Sigmoid colon (tissue), 7 donors: Measurements from ENCODE around the gene FRS3. TPM values are rescaled to one million over a fixed set of nuclear protein-coding genes. Genes with fewer than 3 reads are reported as not detected.
"Not testable (repeated sequence)": the region's sequence is repeated elsewhere in the genome, so short reads cannot be mapped to it uniquely, and the experiment has no call there.

ENCODE experiments used
- DNase-seq: peaks from one replicate; pipeline ENCODE4 v3.0.0-alpha.2; 2019
- H3K27ac ChIP-seq, 4 donors: fragments of 200-600 bp; sonication (generic); one replicate each; pipeline ENCODE4 v1.5.1; 2016 to 2019; ENCODE audit warnings: mild to moderate bottlenecking in 1 of 4
- H3K27me3 ChIP-seq, 3 donors: fragments of 200-600 bp; sonication (generic); one replicate each; pipeline ENCODE4 v1.5.1; 2019; ENCODE audit warnings: mild to moderate bottlenecking in 1 of 3
- H3K36me3 ChIP-seq, 4 donors: fragments of 200-600 bp; sonication (generic); one replicate each; pipeline ENCODE4 v1.5.1; 2016 to 2019
- H3K4me1 ChIP-seq, 4 donors: fragments of 200-600 bp; sonication (generic); one replicate each; pipeline ENCODE4 v1.5.1; 2017 to 2019
- H3K4me3 ChIP-seq, 4 donors: fragments of 200-600 bp; sonication (generic); one replicate each; pipeline ENCODE4 v1.5.1; 2017 to 2019; ENCODE audit warnings: mild to moderate bottlenecking in 2 of 4, moderate library complexity in 1 of 4
- H3K9me3 ChIP-seq, 4 donors: fragments of 200-600 bp in 3 of 4; sonication (generic) in 3 of 4; one replicate each; pipeline versions ENCODE4 v1.5.1 to v1.6.1; 2013 to 2019
- CTCF ChIP-seq, 4 experiments: fragments of 450-650 bp in 3 of 4; fragments of 200-600 bp in 1 of 4; IDR thresholded peaks; one replicate each; pipeline ENCODE4 v1.5.1; 2016 to 2019; ENCODE audit warnings: antibody characterized with exemption in 4 of 4, mild to moderate bottlenecking in 3 of 4, moderate library complexity in 2 of 4
- EP300 ChIP-seq, 4 donors: sonication (generic); formaldehyde crosslinking; IDR thresholded peaks; one replicate each; pipeline ENCODE4 v1.6.1; 2017; ENCODE audit warnings: antibody characterized with exemption in 4 of 4
- POLR2A ChIP-seq, 2 donors: fragments of 450-650 bp; IDR thresholded peaks; one replicate each; pipeline ENCODE4 v1.6.1; 2016; ENCODE audit warnings: antibody characterized with exemption in 2 of 2, mild to moderate bottlenecking in 2 of 2, moderate library complexity in 2 of 2
- POLR2AphosphoS5 ChIP-seq, 4 donors: sonication (generic); formaldehyde crosslinking; IDR thresholded peaks; one replicate each; pipeline ENCODE4 v1.6.1; 2017; ENCODE audit warnings: antibody characterized with exemption in 4 of 4
- WGBS, 2 donors: extraction: QIAGEN DNeasy Blood & Tissue Kit; methylation state at CpG; one replicate each; pipeline ENCODE4 v1.1.7; 2013; 5-methylcytosine and 5-hydroxymethylcytosine counted together
- intact Hi-C: fragments of 100-400 bp; cut with DNase I; formaldehyde crosslinking; loops from one replicate; pipeline ENCODE4 v1.15.1; 2023
- polyA plus RNA-seq, 3 donors: library from polyadenylated mRNA; stranded (reverse); fragments of 200-250 nt; gene quantifications; one replicate each; pipeline ENCODE4 v1.2.3, GENCODE V29; 2013
- total RNA-seq, 4 donors: library from RNA; depleted of rRNA; stranded (reverse); fragments of >200 nt; gene quantifications; one replicate each; pipeline ENCODE4 v1.1.0, GENCODE V29; 2016
- donor health status: healthy with polysubstance abuse.
- donor health status: Bipolar disorder and iron deficiency.
- donor health status: healthy.

Gene FRS3
- total and polyA plus RNA-seq, 7 donors, result 1.6 to 4.9 (median 4.6) TPM

DNA sequence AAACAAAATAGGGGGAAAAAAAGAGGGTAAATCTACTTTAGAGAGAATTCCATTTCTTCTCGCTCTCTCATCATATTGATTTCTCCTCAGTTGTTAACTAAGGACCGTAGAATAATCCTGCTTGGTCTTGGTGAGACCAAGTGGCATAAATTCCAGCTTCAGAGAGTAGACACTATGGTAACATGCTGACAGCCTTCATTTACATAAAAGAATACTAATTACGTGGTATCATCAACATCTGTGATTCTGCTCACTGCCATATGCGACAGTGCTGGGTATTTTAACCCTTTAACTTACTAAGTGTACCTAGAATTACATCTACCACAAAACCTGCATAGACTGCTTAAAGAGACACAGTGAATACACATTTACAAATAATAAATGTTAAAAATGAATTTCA is 34.9 kb upstream of the FRS3 start:
- H3K27me3 ChIP-seq, result no peaks in the 10 kb centered on the region
- intact Hi-C loops, result no loop called here
- no peaks in the 10 kb centered on the region for H3K9me3 ChIP-seq
- WGBS, 2 donors, result 81 to 82% methylated on average over 4 of the region's 4 CpGs
- H3K36me3 ChIP-seq, result no peaks in the 10 kb centered on the region
- no peak for DNase-seq
- H3K4me1 ChIP-seq, result no peaks in the 10 kb centered on the region
- TF ChIP-seq CTCF (IDR thresholded peaks at IDR 0.05) (no peak), POLR2AphosphoS5 (IDR thresholded peaks at IDR 0.05) (no peak), POLR2A (IDR thresholded peaks at IDR 0.05) (no peak), EP300 (IDR thresholded peaks at IDR 0.05) (no peak)
- no peak overlapping the region for H3K27ac ChIP-seq
- H3K4me3 ChIP-seq, result no peak overlapping the region

DNA sequence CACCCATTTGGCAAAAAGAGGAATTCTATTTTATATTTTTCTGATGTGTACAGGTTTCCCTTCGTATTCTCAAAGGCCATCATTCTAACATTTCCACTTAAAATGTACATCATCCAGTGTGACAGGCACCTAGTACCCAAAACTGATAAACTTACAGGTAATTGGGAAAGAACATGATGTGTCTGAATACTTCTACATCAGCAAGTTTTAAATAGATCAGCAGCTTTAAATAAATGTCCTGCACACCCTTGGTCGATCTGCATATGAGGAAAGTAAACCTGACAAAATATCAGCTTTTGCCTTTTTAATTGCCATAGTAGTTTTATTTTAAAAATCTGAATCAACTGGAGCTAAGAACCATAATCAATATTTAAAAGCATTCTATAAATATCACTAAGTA is 34.3 kb upstream of the FRS3 start:
- intact Hi-C loops, result no loop called here
- no peak overlapping the region for H3K4me3 ChIP-seq
- no peaks in the 10 kb centered on the region for H3K9me3 ChIP-seq
- no peak for DNase-seq
- no peaks in the 10 kb centered on the region for H3K27me3 ChIP-seq
- WGBS, 2 donors, result 87 to 88% methylated on average over 2 of the region's 2 CpGs
- no peak overlapping the region for H3K27ac ChIP-seq
- TF ChIP-seq EP300 (IDR thresholded peaks at IDR 0.05), result no peak
- TF ChIP-seq CTCF (IDR thresholded peaks at IDR 0.05), result no peak
- TF ChIP-seq POLR2A (IDR thresholded peaks at IDR 0.05), result no peak
- TF ChIP-seq POLR2AphosphoS5 (IDR thresholded peaks at IDR 0.05), result no peak
- H3K36me3 ChIP-seq, result no peaks in the 10 kb centered on the region
- H3K4me1 ChIP-seq, result no peaks in the 10 kb centered on the region

GRCh38 chr6:41813469-41813868 is 33.8 kb upstream of the FRS3 start:
- Histone ChIP-seq H3K4me1 (no peaks in the 10 kb centered on the region), H3K4me3 (no peak overlapping the region), H3K36me3 (no peaks in the 10 kb centered on the region), H3K9me3 (no peaks in the 10 kb centered on the region), H3K27me3 (no peaks in the 10 kb centered on the region), H3K27ac (no peak overlapping the region)
- 94% methylated on average over 2 of the region's 2 CpGs for WGBS, 2 donors
- DNase-seq, result no peak
- TF ChIP-seq POLR2AphosphoS5 (IDR thresholded peaks at IDR 0.05) (no peak), POLR2A (IDR thresholded peaks at IDR 0.05) (no peak), EP300 (IDR thresholded peaks at IDR 0.05) (no peak), CTCF (IDR thresholded peaks at IDR 0.05) (no peak)
- intact Hi-C loops, result no loop called here

GRCh38 chr6:41811946-41812345 is 32.2 kb upstream of the FRS3 start:
- H3K27ac ChIP-seq, H3K36me3 ChIP-seq, H3K4me3 ChIP-seq, H3K4me1 ChIP-seq, H3K27me3 ChIP-seq, intact Hi-C loops, H3K9me3 ChIP-seq, DNase-seq: not testable (repeated sequence)
- WGBS, 2 donors, result 95 to 97% methylated on average over 13 of the region's 13 CpGs

GRCh38 chr6:41811095-41811494 is 31.4 kb upstream of the FRS3 start:
- H3K27me3 ChIP-seq, result no peaks in the 10 kb centered on the region
- intact Hi-C loops, result no loop called here
- no peaks in the 10 kb centered on the region for H3K9me3 ChIP-seq
- 88 to 92% methylated on average over 3 of the region's 3 CpGs for WGBS, 2 donors
- no peak overlapping the region for H3K27ac ChIP-seq
- TF ChIP-seq POLR2A (IDR thresholded peaks at IDR 0.05) (no peak), POLR2AphosphoS5 (IDR thresholded peaks at IDR 0.05) (no peak), CTCF (IDR thresholded peaks at IDR 0.05) (no peak), EP300 (IDR thresholded peaks at IDR 0.05) (no peak)
- peaks cover 0 to 6% (median 2%) of the 10 kb centered on the region in 4 donors for H3K36me3 ChIP-seq
- H3K4me3 ChIP-seq, result no peak overlapping the region
- no peaks in the 10 kb centered on the region for H3K4me1 ChIP-seq
- no peak for DNase-seq
